GM18909 (cell line): ENCODE data around the gene U2AF1.
"Not testable (repeated sequence)": the region's sequence is repeated elsewhere in the genome, so short reads cannot be mapped to it uniquely, and the experiment has no call there.

ENCODE experiments used
- ATAC-seq: cut with Tn5 transposase; IDR thresholded peaks from one replicate; pipeline ENCODE4 v1.9.1; 2021; ENCODE audit warnings: mild to moderate bottlenecking; ENCODE audit not compliant: unreplicated experiment, poor library complexity

U2AF1 gene

DNA sequence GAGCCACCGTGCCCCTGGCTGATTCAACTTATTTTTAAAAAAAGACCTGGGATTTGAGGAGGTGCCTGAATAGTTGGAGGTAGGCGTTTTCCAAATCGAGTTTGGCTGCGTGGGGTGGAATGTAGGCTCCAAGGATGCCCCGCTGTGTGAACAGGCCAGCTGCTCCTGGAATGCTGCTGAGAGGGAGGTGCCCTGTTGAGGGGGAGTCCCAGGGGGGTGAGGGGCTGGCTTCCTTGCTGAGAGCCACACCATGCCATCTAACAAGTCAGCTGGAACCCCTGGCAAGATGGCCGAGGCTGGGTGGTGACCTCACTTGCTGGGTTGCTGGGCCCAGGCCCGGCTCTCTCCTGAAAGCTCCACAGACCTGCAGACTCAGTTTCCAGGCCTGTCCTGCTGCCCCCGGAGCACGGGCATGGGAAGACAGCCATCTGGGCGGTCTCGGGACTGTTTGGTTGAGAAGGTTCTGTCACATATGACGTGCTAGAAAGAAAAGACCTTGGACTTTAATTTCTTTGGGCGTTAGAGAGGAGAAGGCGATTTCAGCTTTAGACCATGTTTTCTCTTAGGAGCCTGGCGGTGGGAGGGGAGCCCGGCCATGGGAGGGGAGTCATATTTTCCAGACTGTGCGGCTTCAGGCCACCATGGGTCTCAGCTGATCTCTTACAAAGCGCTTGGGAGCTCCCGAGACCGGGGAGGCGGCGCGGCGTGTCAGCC is 24.6 kb downstream of the U2AF1 start:
- not testable (repeated sequence) for ATAC-seq

DNA sequence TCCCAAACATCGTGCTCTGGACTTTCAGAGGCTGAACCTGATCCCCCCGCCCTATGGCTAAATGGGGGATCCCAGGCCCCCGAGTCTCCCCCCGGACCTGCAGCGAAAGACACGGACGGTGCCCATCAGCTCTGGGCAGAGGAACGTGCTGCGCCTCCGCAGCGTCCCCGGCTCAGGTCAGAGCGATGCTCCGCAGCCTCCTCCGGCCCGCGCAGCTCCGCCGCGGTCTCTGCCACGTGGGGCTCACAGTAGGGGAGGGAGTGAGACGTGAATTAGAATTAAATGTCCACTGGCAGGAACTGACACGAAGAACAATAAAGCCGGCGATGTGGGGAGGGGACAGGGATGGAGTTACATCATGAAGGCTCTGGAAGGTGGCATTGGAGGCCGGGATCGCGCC is 30.7 kb downstream of the U2AF1 start:
- ATAC-seq = not testable (repeated sequence)

- ATAC-seq = not testable (repeated sequence)
Observed at GRCh38 chr21:43076023-43076637, 31.2 kb downstream of the U2AF1 start.

DNA sequence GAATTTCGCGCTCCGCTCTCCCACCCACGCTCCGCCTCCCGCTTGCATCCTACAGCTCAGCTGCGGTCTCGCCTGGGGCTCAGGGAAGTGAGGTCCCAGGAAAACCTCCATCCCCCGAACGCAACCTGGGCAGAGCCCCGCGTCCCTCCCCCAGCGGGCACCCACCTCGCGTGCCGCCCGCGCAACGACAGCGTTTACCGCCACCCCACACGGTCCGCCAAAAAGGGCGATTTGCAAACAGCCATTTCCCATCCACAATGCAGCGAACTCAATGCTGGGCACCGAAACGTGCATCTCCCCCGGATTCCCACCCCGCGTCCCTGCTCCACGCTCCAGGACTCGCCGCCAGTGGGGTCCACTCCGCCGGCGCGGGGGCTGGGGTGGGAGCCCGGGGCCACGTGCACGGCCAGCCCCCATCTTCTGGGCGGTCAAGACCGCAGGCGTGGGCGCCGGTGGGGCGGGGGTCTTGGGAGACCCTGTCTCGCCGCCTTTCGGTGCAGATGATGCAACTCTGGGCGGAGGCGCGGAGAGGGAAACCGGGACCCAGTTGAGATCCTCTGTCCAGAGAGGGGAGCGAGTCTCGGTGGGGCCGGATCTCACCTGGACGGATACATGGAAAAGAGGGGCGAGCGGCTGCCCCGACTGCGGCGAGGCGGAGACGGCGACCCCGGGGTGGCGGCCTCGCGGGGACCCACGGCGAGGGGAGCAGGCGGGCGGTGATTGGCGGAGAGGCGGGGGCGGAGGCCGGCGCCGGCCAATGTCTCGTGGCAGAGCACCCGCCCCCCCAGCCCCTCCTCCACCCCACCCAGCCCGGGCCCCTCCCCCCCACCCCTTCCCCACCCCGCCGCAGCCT is 32.0 kb downstream of the U2AF1 start, which contains the start of gene CBS:
Gene CBS, minus strand, starts transcription at position 666 of the 853 bp plus-strand sequence. CDS start 3,642 bp downstream, outside the sequence.
- not testable (repeated sequence) for ATAC-seq

GRCh38 chr21:43074401-43075169 is 32.8 kb downstream of the U2AF1 start:
- ATAC-seq = not testable (repeated sequence)

DNA sequence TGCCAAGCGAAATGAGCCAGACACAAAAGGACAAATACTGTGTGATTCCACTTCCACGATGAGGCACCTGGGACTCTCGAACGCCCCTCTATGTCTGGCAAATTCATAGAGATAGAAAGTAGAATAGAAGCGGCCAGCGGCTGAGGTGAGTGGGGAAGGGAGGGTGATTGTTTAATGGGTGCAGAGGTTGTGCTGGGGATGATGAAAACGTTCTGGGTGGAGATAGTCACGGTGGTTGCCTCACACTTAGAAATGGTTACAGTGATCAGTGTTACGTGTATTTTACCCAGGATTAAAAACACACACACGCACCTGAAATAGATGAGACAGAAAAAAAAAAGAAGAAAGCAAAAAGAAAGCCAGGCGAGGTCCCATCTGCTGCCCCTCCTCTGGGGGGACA is 34.6 kb downstream of the U2AF1 start:
- ATAC-seq = not testable (repeated sequence)

DNA sequence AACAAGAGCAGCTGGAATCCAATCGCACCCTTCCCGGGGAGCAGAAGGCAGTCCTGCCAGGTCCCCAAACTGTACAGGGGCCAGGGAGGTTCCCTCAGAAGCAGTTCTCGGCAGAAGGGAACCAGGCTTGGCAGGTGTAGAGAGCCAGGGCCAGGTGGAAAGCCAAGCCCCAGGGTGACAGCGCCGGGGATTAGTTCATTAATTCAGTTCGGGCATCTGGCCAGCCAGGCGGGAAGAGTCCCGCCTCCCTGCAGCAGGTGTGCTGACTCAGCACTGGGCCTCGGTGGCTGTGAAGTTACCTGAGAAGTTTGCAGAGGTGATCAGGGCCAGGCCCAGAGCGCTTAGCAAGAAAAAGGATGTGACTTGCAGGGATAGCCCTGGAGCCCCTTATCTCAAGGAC is 37.7 kb downstream of the U2AF1 start:
- not testable (repeated sequence) for ATAC-seq

- not testable (repeated sequence) for ATAC-seq
Observed at GRCh38 chr21:43068065-43068464, 39.3 kb downstream of the U2AF1 start.

- not testable (repeated sequence) for ATAC-seq
Observed at GRCh38 chr21:43066690-43067089, 40.7 kb downstream of the U2AF1 start.

DNA sequence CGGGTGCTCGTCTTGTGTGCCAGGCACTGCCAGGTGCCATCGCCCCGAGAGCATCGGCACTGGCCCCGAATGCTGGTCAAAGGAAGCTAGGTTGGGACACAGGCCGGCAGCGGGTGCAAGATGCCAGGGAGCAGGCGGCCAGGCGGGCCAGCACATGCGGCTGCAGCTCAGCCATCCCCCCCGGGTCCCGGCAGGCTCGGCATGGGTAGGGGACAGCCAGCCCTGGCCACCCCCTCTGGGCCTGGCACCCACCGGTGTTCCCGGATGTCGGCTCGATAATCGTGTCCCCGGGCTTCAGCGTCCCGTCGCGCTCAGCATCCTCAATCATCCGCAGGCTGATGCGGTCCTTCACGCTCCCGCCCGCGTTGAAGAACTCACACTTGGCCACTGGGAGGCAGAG is 41.4 kb downstream of the U2AF1 start:
- not testable (repeated sequence) for ATAC-seq

- not testable (repeated sequence) for ATAC-seq
Observed at GRCh38 chr21:43064265-43064917, 43.0 kb downstream of the U2AF1 start.

DNA sequence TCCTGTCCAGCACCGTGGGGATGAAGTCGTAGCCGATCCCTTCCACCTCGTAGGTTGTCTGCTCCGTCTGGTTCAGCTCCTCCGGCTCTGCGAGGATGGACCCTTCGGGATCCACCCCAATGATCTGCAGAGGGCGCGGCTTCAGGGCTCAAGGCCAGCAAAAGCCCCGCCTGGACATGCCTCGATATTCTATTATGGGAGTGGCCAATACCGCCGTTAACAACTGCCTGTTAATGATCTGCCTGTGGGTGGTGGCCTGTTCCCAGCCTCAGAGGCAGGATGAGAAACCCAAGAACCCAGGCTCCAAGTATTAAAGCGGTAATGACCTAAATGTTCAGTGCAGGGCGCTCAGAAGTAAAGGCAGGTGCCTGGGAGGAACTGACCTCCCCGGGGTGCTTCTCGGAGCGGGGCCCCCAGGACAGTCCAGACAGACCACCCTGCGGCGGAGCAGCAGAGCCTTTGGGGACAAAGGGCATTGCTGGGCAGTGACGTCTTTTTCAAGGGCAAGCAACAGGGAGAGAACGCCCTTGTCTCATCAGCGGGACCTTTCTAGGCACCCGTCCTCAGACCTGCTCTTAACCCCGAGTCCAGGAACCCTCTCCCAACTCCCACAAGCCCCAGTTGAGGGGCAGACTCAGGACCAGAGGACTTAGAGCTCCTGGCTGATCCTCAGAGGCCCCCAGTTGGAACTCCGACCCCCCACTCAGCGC is 44.3 kb downstream of the U2AF1 start:
- ATAC-seq = not testable (repeated sequence)

DNA sequence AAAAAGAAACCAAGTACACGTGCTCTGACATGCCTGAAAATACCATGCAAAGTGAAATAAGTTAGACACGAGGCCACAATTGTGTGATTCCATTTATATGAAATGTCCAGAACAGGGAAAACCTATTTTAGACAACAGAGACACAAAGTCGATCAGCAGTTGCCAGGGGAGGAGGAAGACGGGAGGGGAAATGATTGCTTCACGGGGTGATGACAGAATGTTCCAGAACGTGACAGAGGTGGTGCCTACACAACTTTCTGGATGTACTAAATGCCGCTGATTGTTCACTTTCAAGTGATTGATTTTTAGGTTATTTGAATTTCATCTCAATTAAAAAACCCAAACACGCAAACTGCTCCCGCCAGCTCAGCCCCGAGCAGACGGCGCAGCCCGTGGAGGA is 54.3 kb downstream of the U2AF1 start:
- ATAC-seq = not testable (repeated sequence)

DNA sequence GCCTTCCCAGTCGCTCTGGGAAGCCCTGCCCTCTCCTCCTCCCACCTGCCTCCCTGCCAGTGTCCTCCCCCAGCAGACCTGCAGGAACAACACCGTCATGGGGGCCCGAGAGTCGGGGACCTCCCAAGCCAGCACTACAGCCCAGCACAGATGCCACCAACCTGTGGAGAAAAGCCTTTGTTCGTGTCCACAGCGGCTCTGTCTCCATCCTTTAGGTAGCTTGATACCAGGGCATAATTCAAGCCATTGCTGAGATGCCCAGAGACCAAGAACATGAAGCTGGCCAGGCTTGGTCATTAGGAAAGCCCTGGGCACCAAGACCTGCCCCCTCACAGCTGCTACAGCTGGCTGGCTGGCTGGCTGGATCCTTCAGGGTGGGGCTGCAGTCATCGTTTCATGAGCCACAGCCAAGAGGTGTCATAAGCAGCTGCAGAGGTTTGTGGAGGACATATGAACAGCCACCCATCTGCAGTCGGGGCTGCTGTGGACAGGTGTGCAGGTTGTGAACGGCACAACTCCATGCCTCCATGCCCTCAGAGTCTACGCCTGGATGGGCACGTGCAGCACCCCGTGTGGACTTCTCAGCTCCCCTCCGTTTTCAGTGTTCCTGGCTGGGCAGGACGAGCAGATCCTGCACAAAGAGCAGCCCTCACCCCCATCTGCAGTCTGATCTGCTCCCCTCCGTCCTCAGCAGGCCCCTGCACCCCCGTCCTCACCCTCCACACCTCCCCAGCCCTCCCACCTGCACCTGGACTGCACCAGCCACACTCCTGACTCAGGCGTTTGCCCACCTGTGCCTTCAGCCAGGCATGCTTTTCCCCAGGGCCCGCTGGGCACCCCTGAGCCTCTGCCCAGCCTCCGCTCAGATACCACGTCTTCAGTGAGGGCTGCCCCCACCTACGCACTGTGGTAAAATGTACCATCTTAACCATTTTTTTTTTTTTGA is 61.2 kb downstream of the U2AF1 start:
- ATAC-seq = not testable (repeated sequence)

DNA sequence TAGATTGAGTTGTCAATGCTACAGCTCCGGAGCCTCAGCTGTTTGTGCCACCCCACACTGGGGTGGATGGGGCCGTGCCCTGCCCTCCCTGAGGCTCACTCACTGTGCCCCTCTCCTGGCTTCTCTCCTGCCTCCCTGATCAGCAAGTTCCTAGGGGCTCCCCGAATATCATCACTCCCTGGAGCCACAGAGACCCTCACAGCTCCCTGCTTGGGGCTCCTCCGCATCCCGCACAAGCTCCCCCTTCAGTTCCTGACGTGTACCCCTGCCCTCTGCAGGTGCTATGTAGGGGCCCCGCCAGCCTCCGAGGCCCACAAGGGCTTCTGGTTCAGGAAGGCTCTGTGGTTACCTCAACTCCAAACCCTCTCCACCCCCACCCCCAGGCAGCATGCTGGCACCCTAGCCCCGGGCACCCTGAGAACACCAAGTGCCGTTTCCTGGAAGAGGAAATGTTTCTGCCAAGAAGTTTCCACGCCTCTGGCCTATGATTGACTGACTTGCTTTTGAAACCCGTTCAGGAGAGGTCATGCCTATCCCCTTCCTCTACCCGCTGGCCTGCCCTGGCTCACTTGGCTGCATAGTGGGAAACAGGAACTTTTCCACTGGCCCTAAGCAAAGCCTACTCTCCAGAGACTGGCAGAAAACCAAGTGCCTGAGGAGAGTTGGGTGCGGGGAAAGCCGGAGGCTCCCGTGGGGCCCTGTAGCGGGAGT is 62.0 kb downstream of the U2AF1 start:
- ATAC-seq = not testable (repeated sequence)

GRCh38 chr21:43044547-43044946 is 62.8 kb downstream of the U2AF1 start:
- ATAC-seq = not testable (repeated sequence)

DNA sequence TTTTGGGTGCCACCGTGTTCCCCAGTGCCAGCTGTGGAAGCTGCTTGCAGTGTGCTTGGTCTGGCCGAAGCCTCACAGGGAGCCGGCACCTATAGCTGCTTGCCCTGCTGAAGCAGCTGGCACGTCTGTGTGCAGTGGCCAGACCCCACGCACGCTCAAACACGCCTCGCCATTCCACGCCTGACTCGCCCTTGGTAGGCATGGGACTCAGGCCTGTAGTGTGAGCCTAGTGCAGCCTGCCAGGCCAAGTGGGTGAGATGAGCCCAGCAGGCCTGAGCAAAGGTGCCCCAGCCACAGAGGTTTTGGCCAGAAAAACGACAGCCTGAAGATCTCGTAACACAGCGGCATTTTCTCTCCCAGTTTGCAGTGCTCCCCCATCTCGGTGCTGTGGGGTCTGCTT is 64.1 kb downstream of the U2AF1 start:
- not testable (repeated sequence) for ATAC-seq
